Colonic mucosa (tissue), 4 donors: ENCODE measurements around the gene TBC1D2. TPM values are rescaled to one million over a fixed set of nuclear protein-coding genes. Genes with fewer than 3 reads are reported as not detected.

Source experiments
- DNase-seq: peaks from one replicate; pipeline ENCODE4 v3.0.0-alpha.2; 2020
- H3K27ac ChIP-seq: fragments of 200-600 bp; one replicate; pipeline ENCODE4 v1.8.0; 2021
- H3K27me3 ChIP-seq: fragments of 200-600 bp; one replicate; pipeline ENCODE4 v1.8.0; 2021
- H3K36me3 ChIP-seq: fragments of 200-600 bp; one replicate; pipeline ENCODE4 v1.8.0; 2021
- H3K4me1 ChIP-seq: fragments of 200-600 bp; one replicate; pipeline ENCODE4 v1.8.0; 2021; ENCODE audit warnings: mild to moderate bottlenecking
- H3K4me3 ChIP-seq: fragments of 200-600 bp; one replicate; pipeline ENCODE4 v1.8.0; 2021
- H3K9ac ChIP-seq, 2 donors: one replicate each; pipeline ENCODE4 v1.7.0; 2013; ENCODE audit warnings: control low read depth in 2 of 2, low read depth in 2 of 2, low read length in 2 of 2
- H3K9me3 ChIP-seq: fragments of 200-600 bp; one replicate; pipeline ENCODE4 v1.8.0; 2021
- CTCF ChIP-seq: fragments of 200-600 bp; IDR thresholded peaks from one replicate; pipeline ENCODE4 v1.8.0; 2022; ENCODE audit warnings: antibody characterized with exemption, mild to moderate bottlenecking
- intact Hi-C: fragments of 100-400 bp; cut with DNase I; formaldehyde crosslinking; loops from one replicate; pipeline ENCODE4 v1.14.1; 2022
- total RNA-seq, 2 donors: library from RNA; stranded (reverse); fragmentation: NEBNext Ultra II Directional in 1 of 2; extraction: Animal tissue kit (Norgen Biotek cat#: 25700) in 1 of 2; gene quantifications; one replicate each; pipeline ENCODE4 v1.2.1, GENCODE V29; 2021
- donor health status: healthy.
- donor health status: DM: no; HTN: no; CAD: no.
- donor health status: DM: no; HTN: no; CAD: no.

Gene TBC1D2
- total RNA-seq, 2 donors from 2014 or later = 20.1 to 26.9 TPM

GRCh38 chr9:98230789-98231188 lies 24.7 kb downstream of the TBC1D2 start:
- H3K27me3 ChIP-seq = no peaks in the 10 kb centered on the region
- peaks cover 4% of the 10 kb centered on the region for H3K4me1 ChIP-seq
- intact Hi-C loops = no loop called here
- DNase-seq = no peak
- peaks cover 6% of the 10 kb centered on the region for H3K36me3 ChIP-seq
- TF ChIP-seq CTCF = no peak
- H3K9me3 ChIP-seq = no peaks in the 10 kb centered on the region
- H3K9ac ChIP-seq = no peak overlapping the region
- H3K27ac ChIP-seq = peak overlapping the region; percentile 42
- H3K4me3 ChIP-seq = no peak overlapping the region

- H3K4me1 ChIP-seq = peaks cover 4% of the 10 kb centered on the region
Measured at GRCh38 chr9:98230304-98230703, 25.1 kb downstream of the TBC1D2 start.

GRCh38 chr9:98229620-98230019 lies 25.8 kb downstream of the TBC1D2 start:
- H3K27me3 ChIP-seq = no peaks in the 10 kb centered on the region
- no peaks in the 10 kb centered on the region for H3K9me3 ChIP-seq
- no peak overlapping the region for H3K4me3 ChIP-seq
- peak overlapping the region; percentile 42 for H3K27ac ChIP-seq
- H3K36me3 ChIP-seq = peaks cover 6% of the 10 kb centered on the region
- H3K9ac ChIP-seq = no peak overlapping the region
- intact Hi-C loops = no loop called here
- H3K4me1 ChIP-seq = peaks cover 4% of the 10 kb centered on the region
- no peak for TF ChIP-seq CTCF
- DNase-seq = no peak

More at GRCh38 chr9:98230304-98230703, 25.1 kb downstream of the TBC1D2 start:
- no peak overlapping the region for H3K9ac ChIP-seq
- H3K36me3 ChIP-seq = peaks cover 6% of the 10 kb centered on the region
- intact Hi-C loops = no loop called here
- H3K27ac ChIP-seq = peak overlapping the region; percentile 42
- no peaks in the 10 kb centered on the region for H3K9me3 ChIP-seq
- no peaks in the 10 kb centered on the region for H3K27me3 ChIP-seq
- H3K4me3 ChIP-seq = no peak overlapping the region
- no peak for TF ChIP-seq CTCF
- DNase-seq = peak; percentile 40

GRCh38 chr9:98229090-98229395 lies 26.4 kb downstream of the TBC1D2 start:
- no peaks in the 10 kb centered on the region for H3K9me3 ChIP-seq
- no peak overlapping the region for H3K27ac ChIP-seq
- intact Hi-C loops = no loop called here
- no peak overlapping the region for H3K9ac ChIP-seq
- no peak for TF ChIP-seq CTCF
- no peaks in the 10 kb centered on the region for H3K27me3 ChIP-seq
- no peak for DNase-seq
- H3K36me3 ChIP-seq = peaks cover 6% of the 10 kb centered on the region
- H3K4me3 ChIP-seq = no peak overlapping the region
- peaks cover 4% of the 10 kb centered on the region for H3K4me1 ChIP-seq

DNA sequence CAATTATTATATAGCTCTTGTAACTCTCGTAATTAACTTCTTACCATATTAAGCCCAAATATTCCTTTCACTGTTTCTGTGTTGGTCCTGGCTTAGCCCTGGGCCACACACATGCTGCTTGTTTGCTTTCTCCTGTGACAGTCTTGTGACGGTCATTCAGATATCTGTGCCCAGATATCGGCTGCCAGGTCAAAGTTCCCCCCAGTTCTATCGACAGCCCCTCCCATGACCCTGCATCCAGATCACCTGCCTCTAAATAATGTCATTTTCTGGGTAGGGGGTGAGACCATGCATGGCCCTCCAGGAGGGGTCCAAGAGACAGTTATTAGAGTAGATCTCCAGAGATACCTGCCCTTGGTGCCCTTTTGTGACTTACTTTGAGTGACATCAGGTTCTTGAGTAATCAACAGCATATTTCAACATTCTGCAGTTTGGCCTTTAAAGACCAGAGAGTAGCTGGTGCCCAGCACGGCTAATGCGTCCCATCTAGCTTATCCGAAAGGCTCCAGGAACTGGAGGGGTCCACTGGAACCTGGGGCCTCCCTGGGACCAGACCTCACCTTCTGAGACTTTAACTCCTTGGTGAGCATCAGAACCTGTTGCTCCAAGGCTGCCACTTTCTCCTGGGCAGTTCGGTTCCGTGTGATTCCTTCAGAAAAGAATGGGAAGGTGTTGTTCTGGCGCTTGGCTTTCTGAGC lies 26.9 kb downstream of the TBC1D2 start:
- intact Hi-C loops = no loop called here
- Histone ChIP-seq H3K27me3 (no peaks in the 10 kb centered on the region), H3K4me1 (peaks cover 4% of the 10 kb centered on the region), H3K36me3 (peaks cover 6% of the 10 kb centered on the region), H3K27ac (no peak overlapping the region), H3K4me3 (no peak overlapping the region), H3K9ac (peak overlapping the region in 1 of 2 donors; percentile 56), H3K9me3 (no peaks in the 10 kb centered on the region)
- TF ChIP-seq CTCF = no peak
- DNase-seq = no peak
